Measurements from ENCODE around the gene ID3. TPM values are rescaled to one million over a fixed set of nuclear protein-coding genes. Genes with fewer than 3 reads are reported as not detected.

ID3 gene
- total and polyA plus RNA-seq, 2 of the 8 experiments (the other 6 are each of a cell fraction or from before 2014, with no cell fraction given) = 240 to 304 TPM

GRCh38 chr1:23574265-23574754 lies 15.0 kb upstream of the ID3 start:
- no peak overlapping the region for H2AFZ ChIP-seq (ENCODE audit: low read length)
- no peak overlapping the region for H3K9ac ChIP-seq (replicated peaks in 1 of 4; ENCODE audit: extremely low read depth in 1 of 4, low read depth in 3 of 4, low read length in 3 of 4)
- H3K36me3 ChIP-seq (ENCODE audit: control insufficient read depth in 2 of 4, insufficient read depth in 4 of 4, low read length in 3 of 4) = no peaks in the 10 kb centered on the region
- peaks cover 2 to 9% (median 6%) of the 10 kb centered on the region in 4 experiments; a peak in 6 of 7 replicates for H3K4me1 ChIP-seq (replicated peaks in 1 of 4; ENCODE audit: control insufficient read depth in 3 of 4, insufficient read depth in 4 of 4, low read length in 3 of 4)
- no peak for FAIRE-seq
- no peak overlapping the region for H3K56ac ChIP-seq (replicated peaks; ENCODE audit: insufficient read length, low read depth, low read length)
- peaks cover 0 to 2% (median 0%) of the 10 kb centered on the region in 4 experiments; a peak in 2 of 7 replicates for H3K27me3 ChIP-seq (replicated peaks in 1 of 4; ENCODE audit: control insufficient read depth in 3 of 4, extremely low read depth in 1 of 4, insufficient read depth in 3 of 4, low read length in 3 of 4)
- H2BK5ac ChIP-seq (ENCODE audit: low read depth, low read length) = no peak overlapping the region
- H3K23ac ChIP-seq (ENCODE audit: insufficient read length) = no peak overlapping the region
- H3K18ac ChIP-seq (ENCODE audit: extremely low read depth, low read length) = no peak overlapping the region
- H4K5ac ChIP-seq (ENCODE audit: insufficient read length, low read depth, low read length) = no peak overlapping the region
- no peaks in the 10 kb centered on the region for H3K79me2 ChIP-seq (ENCODE audit: control insufficient read depth in 1 of 2, insufficient read depth in 2 of 2, low read length in 2 of 2)
- no peak overlapping the region for H2BK120ac ChIP-seq (replicated peaks; ENCODE audit: low read depth, low read length)
- 86% methylated on average over 2 of the region's 2 CpGs; no CpG with 5 or more reads in 1 of the 2 experiments for WGBS, 2 experiments (ENCODE audit: extremely low coverage in 1 of 2, insufficient coverage in 1 of 2, insufficient read length in 1 of 2, insufficient replicate concordance in 2 of 2, low coverage in 1 of 2, low lambda C conversion rate in 2 of 2, missing lambda C conversion rate in 1 of 2)
- no peaks in the 10 kb centered on the region for H3K23me2 ChIP-seq (ENCODE audit: low read depth, low read length)
- no peak overlapping the region; the same call in 1 of the 2 replicates for H4K8ac ChIP-seq (ENCODE audit: extremely low read depth, insufficient read depth, low read length)
- H3K4me3 ChIP-seq (ENCODE audit: extremely low read depth in 1 of 4, insufficient read depth in 2 of 4, low read depth in 3 of 4, low read length in 4 of 4) = no peak overlapping the region
- no peak overlapping the region for H2BK15ac ChIP-seq (ENCODE audit: low read length)
- H3K4me2 ChIP-seq (ENCODE audit: insufficient read depth in 1 of 2, low read depth in 2 of 2, low read length in 2 of 2) = no peak overlapping the region
- DNase-seq (ENCODE audit: low read depth in 1 of 2, low spot score in 2 of 2) = no peak
- no peak overlapping the region for H4K91ac ChIP-seq (replicated peaks; ENCODE audit: insufficient read length, low read length)
- TF ChIP-seq NRF1 (IDR thresholded peaks at IDR 0.05; ENCODE audit: low read depth, low read length) (no peak), FOSL1 (IDR thresholded peaks at IDR 0.05; ENCODE audit: insufficient read depth, low read depth, low read length) (no peak), SP4 (IDR thresholded peaks at IDR 0.05; ENCODE audit: low read length) (no peak)
- no peaks in the 10 kb centered on the region for H4K20me1 ChIP-seq (replicated peaks in 1 of 2; ENCODE audit: control insufficient read depth in 1 of 2, insufficient read depth in 2 of 2, low read length in 2 of 2)
- H2BK12ac ChIP-seq (ENCODE audit: low read depth, low read length) = no peak overlapping the region
- ChIA-PET POLR2A (ENCODE audit: partially characterized antibody) (interaction anchor here (3.3 to 15.7 kb wide), 2 partner anchors 18 to 25 kb away, joined by 17 to 283 read pairs; partner anchors contain the start of gene ID3), CTCF (ENCODE audit: partially characterized antibody) (interaction anchor here (0.9 to 3.8 kb wide), 7 partner anchors 9 to 61 kb away, joined by 3 to 18 read pairs (median 5); no protein-coding TSS in a partner anchor)
- H3K9me3 ChIP-seq (ENCODE audit: insufficient read depth in 2 of 2, low read depth in 1 of 2, low read length in 1 of 2) = no peaks in the 10 kb centered on the region
- H3K27ac ChIP-seq (ENCODE audit: low read depth, low read length) = no peak overlapping the region
- H3K4ac ChIP-seq (replicated peaks; ENCODE audit: insufficient read length, low read depth, low read length) = no peak overlapping the region
- no peak overlapping the region for H3K14ac ChIP-seq (ENCODE audit: insufficient read length)
- no peaks in the 10 kb centered on the region for H3K79me1 ChIP-seq (ENCODE audit: low read depth, low read length)
- no peak overlapping the region for H2AK5ac ChIP-seq (ENCODE audit: low read depth, low read length)
- no peak overlapping the region for H2BK20ac ChIP-seq (ENCODE audit: low read length)

Data from H1 (cell line).